CD4-positive, CD25-positive, alpha-beta regulatory T cell (primary cell): Measurements from ENCODE around the gene AK8. TPM values are rescaled to one million over a fixed set of nuclear protein-coding genes. Genes with fewer than 3 reads are reported as not detected.

ENCODE experiments used
- ATAC-seq, 2 donors: fragments of 150-1000 bp; cut with Tn5 transposase; one replicate each; pipeline ENCODE4 v1.10.0; 2021; ENCODE audit warnings: low read depth in 2 of 2, moderate number of reproducible peaks in 2 of 2, moderate library complexity in 1 of 2
- DNase-seq, 3 donors: peaks; one replicate each; pipeline versions ENCODE4 v3.0.0 to v3.0.0-alpha.2; 2012 to 2022; ENCODE audit warnings: mixed read lengths in 1 of 3
- H3K27ac ChIP-seq: one replicate; pipeline ENCODE4 v1.7.0; 2013; ENCODE audit warnings: mild to moderate bottlenecking, low read length; ENCODE audit not compliant: insufficient read depth, poor library complexity, severe bottlenecking
- H3K27me3 ChIP-seq: one replicate; pipeline ENCODE4 v1.7.0; 2013; ENCODE audit warnings: low read length; ENCODE audit not compliant: control insufficient read depth, insufficient read depth
- H3K36me3 ChIP-seq: one replicate; pipeline ENCODE4 v1.7.0; 2013; ENCODE audit warnings: mild to moderate bottlenecking, low read length, moderate library complexity; ENCODE audit not compliant: control insufficient read depth, insufficient read depth
- H3K4me1 ChIP-seq: 2 replicates; pipeline ENCODE4 v1.7.0; 2013; ENCODE audit warnings: mild to moderate bottlenecking, low read length; ENCODE audit not compliant: insufficient read depth, control insufficient read depth, poor library complexity, severe bottlenecking
- H3K4me3 ChIP-seq: one replicate; pipeline ENCODE4 v1.7.0; 2013; ENCODE audit warnings: low read depth, mild to moderate bottlenecking, low read length, moderate library complexity
- H3K9me3 ChIP-seq, 2 experiments: 1 replicate in 1 of 2; 2 replicates in 1 of 2; pipeline ENCODE4 v1.7.0; 2013; ENCODE audit warnings: low read length in 2 of 2, mild to moderate bottlenecking in 1 of 2, moderate library complexity in 1 of 2; ENCODE audit not compliant: control insufficient read depth in 2 of 2
- H3K27ac Mint-ChIP-seq, 3 donors: one replicate each; pipeline ENCODE4 v1.8.0; 2020 to 2022; ENCODE audit warnings: mild to moderate bottlenecking in 3 of 3, mixed read lengths in 3 of 3, moderate library complexity in 2 of 3
- H3K27me3 Mint-ChIP-seq: one replicate; pipeline ENCODE4 v1.8.0; 2022; ENCODE audit warnings: mild to moderate bottlenecking, mixed read lengths
- H3K36me3 Mint-ChIP-seq: one replicate; pipeline ENCODE4 v1.8.0; 2020; ENCODE audit warnings: mixed read lengths
- H3K4me1 Mint-ChIP-seq, 4 donors: one replicate each; pipeline ENCODE4 v1.8.0; 2020 to 2022; ENCODE audit warnings: mixed read lengths in 4 of 4, mild to moderate bottlenecking in 1 of 4
- H3K4me3 Mint-ChIP-seq, 4 donors: one replicate each; pipeline ENCODE4 v1.8.0; 2020 to 2022; ENCODE audit warnings: mild to moderate bottlenecking in 4 of 4, mixed read lengths in 4 of 4, moderate library complexity in 3 of 4
- H3K9me3 Mint-ChIP-seq, 7 donors: one replicate each; pipeline ENCODE4 v1.8.0; 2020 to 2022; ENCODE audit warnings: mixed read lengths in 7 of 7, mild to moderate bottlenecking in 3 of 7, moderate library complexity in 2 of 7
- polyA plus RNA-seq, 4 donors: library from polyadenylated mRNA; unstranded; fragments of 300-500 nt; fragmentation: Illumina TruSeq; gene quantifications; one replicate each; pipeline ENCODE4 v1.2.3, GENCODE V29; 2021
- total RNA-seq: library from RNA; stranded (reverse); gene quantifications from one replicate; pipeline ENCODE4 v1.2.3, GENCODE V29; 2022

AK8 gene
- total and polyA plus RNA-seq, 5 donors from 2014 or later, result 0.21 TPM; not detected in 4

DNA sequence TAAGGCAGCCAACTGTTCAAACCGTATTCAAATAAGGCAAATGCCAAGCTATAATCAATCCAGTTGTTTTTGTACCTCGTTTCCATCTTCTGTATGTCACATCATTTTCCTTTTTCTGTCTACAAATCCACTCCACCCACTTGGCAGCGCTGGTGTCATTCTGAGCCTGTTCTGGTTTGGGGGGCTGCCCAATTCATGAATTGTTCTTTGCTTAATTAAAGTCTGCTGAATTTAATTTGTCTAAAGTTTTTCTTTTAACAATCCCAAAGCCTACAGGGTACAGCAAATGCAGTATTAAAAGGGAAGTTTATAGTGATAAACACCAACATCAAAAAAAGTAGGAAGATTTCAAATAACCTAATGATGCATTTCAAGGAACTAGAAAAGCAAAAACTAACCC is 114.5 kb downstream of the AK8 start:
- ATAC-seq (no peak), DNase-seq (no peak)
- Mint-ChIP-seq H3K36me3 (no peaks in the 10 kb centered on the region), H3K9me3 (peaks cover 0 to 2% (median 0%) of the 10 kb centered on the region in 7 donors), H3K4me3 (no peak overlapping the region), H3K27me3 (peaks cover 59% of the 10 kb centered on the region), H3K27ac (no peak overlapping the region), H3K4me1 (peaks cover 0 to 8% (median 2%) of the 10 kb centered on the region in 4 donors)
- Histone ChIP-seq H3K9me3 (no peaks in the 10 kb centered on the region), H3K27ac (no peak overlapping the region), H3K36me3 (no peaks in the 10 kb centered on the region), H3K4me1 (peaks cover under 1% of the 10 kb centered on the region), H3K27me3 (peaks cover 6% of the 10 kb centered on the region), H3K4me3 (no peak overlapping the region)

- H3K4me1 ChIP-seq, result no peaks in the 10 kb centered on the region
- H3K27ac ChIP-seq, result no peak overlapping the region
- H3K4me3 ChIP-seq, result no peak overlapping the region
- ATAC-seq (no peak), DNase-seq (no peak)
- Mint-ChIP-seq H3K27ac (no peak overlapping the region), H3K27me3 (peaks cover 59% of the 10 kb centered on the region), H3K36me3 (no peaks in the 10 kb centered on the region), H3K4me3 (peak overlapping the region in 1 of 4 donors; percentile 22), H3K9me3 (peaks cover 0 to 2% (median 0%) of the 10 kb centered on the region in 7 donors), H3K4me1 (peaks cover 0 to 5% (median 1%) of the 10 kb centered on the region in 4 donors)
- H3K27me3 ChIP-seq, result peaks cover 6% of the 10 kb centered on the region
- no peaks in the 10 kb centered on the region for H3K36me3 ChIP-seq
- H3K9me3 ChIP-seq, result no peaks in the 10 kb centered on the region
These were observed 115.2 kb downstream of the AK8 start for GRCh38 chr9:132762896-132763295.

GRCh38 chr9:132761602-132762001 is 116.5 kb downstream of the AK8 start:
- no peak overlapping the region for H3K27ac Mint-ChIP-seq
- H3K9me3 ChIP-seq, result no peaks in the 10 kb centered on the region
- no peak overlapping the region for H3K27ac ChIP-seq
- H3K4me3 ChIP-seq, result no peak overlapping the region
- H3K4me3 Mint-ChIP-seq, result no peak overlapping the region
- H3K9me3 Mint-ChIP-seq, result peaks cover 0 to 2% (median 0%) of the 10 kb centered on the region in 7 donors
- peaks cover 54% of the 10 kb centered on the region for H3K27me3 Mint-ChIP-seq
- no peaks in the 10 kb centered on the region for H3K4me1 Mint-ChIP-seq
- no peaks in the 10 kb centered on the region for H3K36me3 ChIP-seq
- H3K27me3 ChIP-seq, result peaks cover 6% of the 10 kb centered on the region
- no peaks in the 10 kb centered on the region for H3K4me1 ChIP-seq
- ATAC-seq (no peak), DNase-seq (no peak)
- H3K36me3 Mint-ChIP-seq, result no peaks in the 10 kb centered on the region

GRCh38 chr9:132760057-132760456 is 118.0 kb downstream of the AK8 start:
- no peak overlapping the region for H3K27ac Mint-ChIP-seq

GRCh38 chr9:132757016-132757415 is 121.1 kb downstream of the AK8 start:
- H3K4me3 ChIP-seq, result no peak overlapping the region
- ATAC-seq, result no peak
- H3K36me3 Mint-ChIP-seq, result no peaks in the 10 kb centered on the region
- H3K4me1 Mint-ChIP-seq, result no peaks in the 10 kb centered on the region
- no peak overlapping the region for H3K27ac ChIP-seq
- H3K4me3 Mint-ChIP-seq, result no peak overlapping the region
- no peak for DNase-seq
- peaks cover 0 to 2% (median 0%) of the 10 kb centered on the region in 7 donors for H3K9me3 Mint-ChIP-seq
- no peaks in the 10 kb centered on the region for H3K4me1 ChIP-seq
- no peaks in the 10 kb centered on the region for H3K36me3 ChIP-seq
- no peak overlapping the region for H3K27ac Mint-ChIP-seq
- peaks cover 6% of the 10 kb centered on the region for H3K27me3 ChIP-seq
- no peaks in the 10 kb centered on the region for H3K9me3 ChIP-seq
- peaks cover 27% of the 10 kb centered on the region for H3K27me3 Mint-ChIP-seq

More at GRCh38 chr9:132760057-132760456, 118.0 kb downstream of the AK8 start:
- peaks cover 0 to 2% (median 0%) of the 10 kb centered on the region in 7 donors for H3K9me3 Mint-ChIP-seq
- H3K4me3 Mint-ChIP-seq, result no peak overlapping the region
- Histone ChIP-seq H3K27ac (no peak overlapping the region), H3K27me3 (peaks cover 6% of the 10 kb centered on the region), H3K4me1 (no peaks in the 10 kb centered on the region), H3K36me3 (no peaks in the 10 kb centered on the region), H3K4me3 (no peak overlapping the region), H3K9me3 (no peaks in the 10 kb centered on the region)
- H3K36me3 Mint-ChIP-seq, result no peaks in the 10 kb centered on the region
- ATAC-seq (no peak), DNase-seq (no peak)
- no peaks in the 10 kb centered on the region for H3K4me1 Mint-ChIP-seq
- peaks cover 41% of the 10 kb centered on the region for H3K27me3 Mint-ChIP-seq

DNA sequence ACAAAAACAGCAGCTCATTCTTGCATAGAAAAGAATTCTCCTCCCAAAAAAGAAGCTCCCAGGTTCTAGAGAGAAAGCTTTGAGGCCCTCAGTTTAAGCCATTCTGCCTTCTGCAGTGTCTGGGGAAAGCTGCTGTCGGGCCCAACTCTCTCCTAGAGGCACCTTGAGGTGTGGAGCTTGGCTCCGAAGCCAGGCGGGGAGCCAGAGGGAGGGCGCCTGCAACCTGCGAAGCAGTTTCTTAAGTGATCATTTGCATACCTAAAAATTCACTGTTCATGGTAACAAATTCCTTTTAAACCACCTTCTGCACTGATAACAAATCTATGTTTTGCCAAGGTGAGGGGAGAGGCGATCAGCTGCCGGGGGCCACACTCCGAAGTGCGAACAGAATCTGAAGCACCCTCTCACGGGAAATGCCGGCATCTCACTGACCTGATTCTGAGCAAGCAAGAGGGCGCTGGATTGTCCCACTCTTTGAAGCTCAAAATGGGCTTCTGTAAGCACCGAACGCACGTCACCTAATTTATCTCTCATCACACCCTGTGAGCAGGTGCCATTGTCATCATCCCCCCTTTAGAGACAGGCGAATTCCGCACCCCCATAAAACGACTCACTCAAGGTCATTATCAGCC is 121.8 kb downstream of the AK8 start:
- DNase-seq (no peak), ATAC-seq (no peak)
- Mint-ChIP-seq H3K4me3 (no peak overlapping the region), H3K36me3 (no peaks in the 10 kb centered on the region), H3K27ac (no peak overlapping the region), H3K27me3 (peaks cover 20% of the 10 kb centered on the region), H3K4me1 (no peaks in the 10 kb centered on the region), H3K9me3 (peaks cover 0 to 2% (median 0%) of the 10 kb centered on the region in 7 donors)
- Histone ChIP-seq H3K27me3 (peaks cover 6% of the 10 kb centered on the region), H3K27ac (no peak overlapping the region), H3K36me3 (no peaks in the 10 kb centered on the region), H3K4me1 (no peaks in the 10 kb centered on the region), H3K4me3 (no peak overlapping the region), H3K9me3 (no peaks in the 10 kb centered on the region)

DNA sequence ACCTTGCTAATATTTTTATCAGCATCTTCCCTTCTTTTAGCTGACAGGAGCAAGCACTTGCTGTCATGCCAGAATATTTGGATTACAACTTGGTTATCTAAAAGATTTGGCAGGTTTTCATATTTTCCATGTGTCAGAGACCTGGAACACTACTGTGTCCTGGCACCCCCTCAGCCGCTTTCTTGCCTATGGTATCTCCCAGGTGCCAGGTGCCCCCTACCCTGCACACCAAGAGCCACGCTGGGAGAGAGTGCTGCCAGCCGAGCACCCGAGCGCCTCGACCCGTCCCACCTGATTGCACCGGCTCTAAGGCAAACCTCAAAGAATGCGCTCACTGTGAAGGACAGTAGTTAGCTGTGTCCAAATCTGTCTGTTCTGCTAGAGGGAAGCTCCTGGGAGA is 123.0 kb downstream of the AK8 start:
- H3K36me3 ChIP-seq, result no peaks in the 10 kb centered on the region
- ATAC-seq (no peak), DNase-seq (no peak)
- H3K4me1 Mint-ChIP-seq, result no peaks in the 10 kb centered on the region
- no peaks in the 10 kb centered on the region for H3K9me3 ChIP-seq
- H3K27ac ChIP-seq, result no peak overlapping the region
- H3K27me3 ChIP-seq, result peaks cover 6% of the 10 kb centered on the region
- H3K4me1 ChIP-seq, result no peaks in the 10 kb centered on the region
- no peak overlapping the region for H3K4me3 ChIP-seq
- H3K27me3 Mint-ChIP-seq, result peaks cover 12% of the 10 kb centered on the region
- H3K27ac Mint-ChIP-seq, result no peak overlapping the region
- peaks cover 0 to 2% (median 0%) of the 10 kb centered on the region in 7 donors for H3K9me3 Mint-ChIP-seq
- H3K36me3 Mint-ChIP-seq, result no peaks in the 10 kb centered on the region
- H3K4me3 Mint-ChIP-seq, result no peak overlapping the region

- H3K27me3 ChIP-seq, result peaks cover under 1% of the 10 kb centered on the region
- no peak for ATAC-seq
- H3K4me3 ChIP-seq, result no peak overlapping the region
- H3K4me3 Mint-ChIP-seq, result no peak overlapping the region
- peaks cover 0 to 2% (median 0%) of the 10 kb centered on the region in 7 donors for H3K9me3 Mint-ChIP-seq
- DNase-seq, result no peak
- no peak overlapping the region for H3K27ac ChIP-seq
- H3K4me1 Mint-ChIP-seq, result no peaks in the 10 kb centered on the region
- no peaks in the 10 kb centered on the region for H3K36me3 Mint-ChIP-seq
- H3K4me1 ChIP-seq, result no peaks in the 10 kb centered on the region
- H3K27ac Mint-ChIP-seq, result no peak overlapping the region
- H3K27me3 Mint-ChIP-seq, result peaks cover 5% of the 10 kb centered on the region
- H3K36me3 ChIP-seq, result no peaks in the 10 kb centered on the region
- H3K9me3 ChIP-seq, result no peaks in the 10 kb centered on the region
These were observed 123.8 kb downstream of the AK8 start for GRCh38 chr9:132754236-132754635.
